Omental fat pad (tissue), 4 donors: Measurements from ENCODE around the gene PLD6. TPM values are rescaled to one million over a fixed set of nuclear protein-coding genes. Genes with fewer than 3 reads are reported as not detected.

ENCODE experiments used
- ATAC-seq: fragments of 150-250 bp; one replicate; pipeline ENCODE4 v1.9.1; 2016; ENCODE audit warnings: mild to moderate bottlenecking, moderate library complexity; ENCODE audit not compliant: low FRiP score
- DNase-seq: peaks from one replicate; pipeline ENCODE4 v3.0.0-alpha.2; 2019; ENCODE audit warnings: low spot score
- CTCF ChIP-seq, 3 donors: fragments of 450-650 bp; IDR thresholded peaks; one replicate each; pipeline ENCODE4 v1.5.1; 2016 to 2017; ENCODE audit warnings: antibody characterized with exemption in 3 of 3, mild to moderate bottlenecking in 3 of 3, moderate library complexity in 2 of 3
- total RNA-seq, 4 donors: library from RNA; depleted of rRNA; stranded (reverse); fragments of >200 nt; gene quantifications; one replicate each; pipeline ENCODE4 v1.1.0, GENCODE V29; 2016

The PLD6 gene
- total RNA-seq, 4 donors from 2014 or later = 1.9 to 14.1 (median 6.5) TPM

DNA sequence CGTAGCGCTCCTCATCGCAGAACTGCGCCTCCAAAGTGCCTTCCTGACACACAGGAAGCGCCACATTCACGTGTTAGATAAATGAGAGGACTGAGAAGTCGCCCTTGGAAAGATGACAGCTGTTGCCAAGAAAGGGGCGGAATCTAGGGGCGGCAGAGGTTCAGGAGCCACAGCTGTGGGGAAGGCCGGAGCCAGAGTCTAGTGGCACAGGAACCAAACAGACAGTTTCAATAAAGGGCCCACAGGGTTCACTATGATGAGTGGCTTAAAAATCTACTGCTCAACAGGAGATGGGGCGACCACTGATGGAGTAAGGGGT is 26.1 kb upstream of the PLD6 start:
- no peak for TF ChIP-seq CTCF (IDR thresholded peaks at IDR 0.05)
- DNase-seq (no peak), ATAC-seq (no peak)

DNA sequence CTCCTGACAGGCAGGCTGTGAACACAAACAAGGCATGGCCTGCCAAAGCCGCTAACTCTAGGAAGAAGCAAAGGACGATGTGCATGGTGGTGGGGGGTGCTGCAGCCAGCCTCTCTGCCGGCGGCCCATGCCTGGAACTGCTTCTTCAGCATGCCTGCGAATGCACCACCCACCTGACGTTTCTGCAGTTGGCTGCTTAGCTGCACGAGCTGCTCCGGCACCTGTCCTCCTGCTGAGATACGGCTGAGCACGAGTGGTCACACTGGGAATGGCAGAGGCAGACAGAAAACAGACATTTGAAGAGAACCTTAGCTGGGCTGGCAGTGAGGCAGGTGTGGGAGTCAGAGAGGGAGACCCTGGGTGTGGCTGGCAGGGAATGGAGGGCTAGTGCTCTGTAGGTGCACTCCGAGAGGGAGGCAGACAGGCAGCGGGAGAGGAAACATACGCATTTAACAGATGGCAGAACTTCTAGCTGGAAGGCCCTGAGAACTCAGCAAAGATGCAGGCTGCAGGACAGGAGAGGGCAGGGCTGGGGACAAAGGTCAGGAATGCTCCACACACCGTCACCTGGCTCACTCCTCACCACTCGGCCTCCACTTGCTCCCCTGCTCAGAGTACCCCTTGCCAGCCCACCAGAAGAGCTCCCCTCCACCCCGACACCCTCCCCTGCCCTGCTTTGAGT is 25.6 kb upstream of the PLD6 start:
- no peak for TF ChIP-seq CTCF (IDR thresholded peaks at IDR 0.05)
- DNase-seq = no peak
- ATAC-seq = no peak

- TF ChIP-seq CTCF (IDR thresholded peaks at IDR 0.05) = no peak
- ATAC-seq (no peak), DNase-seq (no peak)
Measured at GRCh38 chr17:17229416-17230384, 23.6 kb upstream of the PLD6 start.

GRCh38 chr17:17228521-17229279 is 22.6 kb upstream of the PLD6 start:
- no peak for TF ChIP-seq CTCF (IDR thresholded peaks at IDR 0.05)
- DNase-seq = no peak
- no peak for ATAC-seq

DNA sequence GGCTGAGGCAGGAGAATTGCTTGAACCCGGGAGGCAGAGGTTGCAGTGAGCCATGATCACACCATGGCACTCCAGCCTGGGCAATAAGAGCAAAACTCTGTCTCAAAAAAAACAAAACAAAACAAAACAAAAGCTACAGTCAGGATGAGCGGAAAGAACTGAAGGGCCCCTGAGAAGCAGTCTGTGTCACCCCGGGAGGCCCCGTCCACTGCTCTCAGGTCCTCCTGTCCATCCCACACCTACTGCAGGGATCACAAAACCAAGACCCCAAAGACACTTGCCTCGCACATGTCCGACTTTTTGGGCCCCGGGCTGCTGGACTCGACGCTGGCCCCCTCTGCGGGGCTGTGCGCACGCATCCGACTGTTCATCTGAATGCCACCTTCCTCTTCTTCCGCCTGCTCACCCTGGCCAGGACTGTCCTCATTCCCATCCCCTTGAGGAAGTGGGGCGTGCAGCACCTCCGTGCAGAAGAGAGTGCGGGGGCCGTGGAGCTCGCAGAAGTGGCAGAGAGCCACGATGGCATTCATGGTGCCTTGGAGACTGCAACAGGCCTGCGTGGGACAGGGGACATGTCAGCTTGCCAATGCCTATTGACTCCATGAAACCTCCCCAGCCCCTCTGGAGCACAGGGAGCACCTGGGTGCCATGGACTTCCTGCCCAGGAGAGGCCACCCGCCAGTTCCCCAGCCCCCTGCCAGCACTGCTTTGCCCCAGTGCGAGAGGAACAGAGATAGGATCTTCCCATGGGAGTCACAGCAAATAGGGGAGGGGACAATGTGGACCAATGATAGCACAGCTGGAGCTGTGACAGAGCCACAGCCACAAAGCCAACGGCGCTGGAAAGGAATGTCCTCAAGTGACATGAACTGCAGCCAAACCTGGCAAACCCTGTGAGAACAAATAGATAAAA is 21.7 kb upstream of the PLD6 start:
- DNase-seq (no peak), ATAC-seq (no peak)
- TF ChIP-seq CTCF (IDR thresholded peaks at IDR 0.05) = no peak
